Stimulated activated CD8-positive, alpha-beta memory T cell treated with anti-CD3 and anti-CD28 coated beads, Interleukin-15, amount 100 ng/mL, for 1 hour (primary cell): ENCODE results near the gene CNOT2.

Source experiments
- DNase-seq: peaks from one replicate; pipeline ENCODE4 v3.0.0-alpha.2; 2020; ENCODE audit warnings: low read depth

Gene CNOT2

GRCh38 chr12:70305794-70306193 lies 62.6 kb downstream of the CNOT2 start:
- no peak for DNase-seq

GRCh38 chr12:70306676-70307075 lies 63.4 kb downstream of the CNOT2 start:
- no peak for DNase-seq

- DNase-seq: no peak
Measured at GRCh38 chr12:70307868-70308267, 64.6 kb downstream of the CNOT2 start.

GRCh38 chr12:70309348-70309747 lies 66.1 kb downstream of the CNOT2 start:
- no peak for DNase-seq

- DNase-seq: no peak
Measured at GRCh38 chr12:70314145-70314544, 70.9 kb downstream of the CNOT2 start.

GRCh38 chr12:70317781-70318180 lies 74.5 kb downstream of the CNOT2 start:
- no peak for DNase-seq

GRCh38 chr12:70319605-70320004 lies 76.4 kb downstream of the CNOT2 start:
- no peak for DNase-seq

- no peak for DNase-seq
Measured at GRCh38 chr12:70321191-70321590, 78.0 kb downstream of the CNOT2 start.

GRCh38 chr12:70327541-70327940 lies 84.3 kb downstream of the CNOT2 start:
- no peak for DNase-seq

GRCh38 chr12:70329728-70330127 lies 86.5 kb downstream of the CNOT2 start:
- DNase-seq: no peak

GRCh38 chr12:70330158-70330557 lies 86.9 kb downstream of the CNOT2 start:
- no peak for DNase-seq

GRCh38 chr12:70332236-70332635 lies 89.0 kb downstream of the CNOT2 start:
- DNase-seq: no peak

- DNase-seq: no peak
Measured at GRCh38 chr12:70334742-70335141, 91.5 kb downstream of the CNOT2 start.

- DNase-seq: no peak
Measured at GRCh38 chr12:70338531-70338930, 95.3 kb downstream of the CNOT2 start.

- no peak for DNase-seq
Measured at GRCh38 chr12:70351076-70351475, 107.8 kb downstream of the CNOT2 start.

- no peak for DNase-seq
Measured at GRCh38 chr12:70353780-70354660, 110.8 kb downstream of the CNOT2 start.

GRCh38 chr12:70354787-70355186 lies 111.6 kb downstream of the CNOT2 start:
- no peak for DNase-seq

- DNase-seq: no peak
Measured at GRCh38 chr12:70355972-70356371, 112.7 kb downstream of the CNOT2 start.

- DNase-seq: no peak
Measured at GRCh38 chr12:70359458-70360197, 116.4 kb downstream of the CNOT2 start.

- DNase-seq: no peak
Measured at GRCh38 chr12:70360218-70360617, 117.0 kb downstream of the CNOT2 start.

- DNase-seq: no peak
Measured at GRCh38 chr12:70364695-70365397, 121.6 kb downstream of the CNOT2 start.

GRCh38 chr12:70365398-70365647 lies 122.1 kb downstream of the CNOT2 start:
- no peak for DNase-seq
